Skeletal muscle cell (primary cell): Measurements from ENCODE around the gene GABBR2.

Experiments used
- DNase-seq: peaks from one replicate; pipeline ENCODE4 v3.0.0-alpha.2; 2010; ENCODE audit warnings: low read depth
- H3K4me3 ChIP-seq: 2 replicates; pipeline ENCODE4 v1.5.1; 2011; ENCODE audit warnings: low read depth, mild to moderate bottlenecking, control low read depth, low read length, moderate library complexity

GABBR2 gene

DNA sequence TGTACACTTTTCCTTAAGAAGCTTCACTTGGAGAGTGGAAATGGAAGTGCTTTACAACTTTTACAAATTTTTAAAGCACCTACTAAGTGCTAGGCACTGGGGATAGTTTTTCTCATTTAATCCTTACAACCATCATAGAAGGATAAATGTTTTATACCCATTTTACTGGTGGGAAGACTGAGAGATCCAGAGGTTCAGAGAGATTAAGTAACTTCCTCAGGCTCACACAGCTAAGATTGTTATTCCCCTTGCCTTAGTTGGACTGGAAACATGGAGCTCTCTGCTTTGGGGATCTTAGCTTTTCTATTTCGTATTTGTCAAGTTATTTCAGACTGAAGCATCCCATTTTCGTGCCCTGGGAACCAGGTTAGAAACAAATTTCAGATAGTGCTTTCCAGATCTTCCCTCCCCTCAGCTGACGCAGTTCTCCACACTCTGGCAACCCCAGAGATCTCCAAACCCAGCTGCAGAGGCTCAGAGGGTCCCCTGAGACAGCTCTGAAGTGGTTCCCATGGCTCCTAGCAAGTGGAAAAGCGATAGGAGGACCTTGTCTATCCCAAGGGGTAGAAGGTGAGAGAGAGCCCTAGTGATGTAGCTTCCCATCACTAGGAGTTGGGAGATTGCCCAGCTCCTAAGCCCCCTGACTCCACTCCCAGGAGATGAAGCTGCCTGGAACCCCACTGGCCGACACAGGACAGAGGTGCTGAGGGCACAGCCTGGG lies 16.2 kb upstream of the GABBR2 start:
- DNase-seq: no peak
- H3K4me3 ChIP-seq: no peak overlapping the region

DNA sequence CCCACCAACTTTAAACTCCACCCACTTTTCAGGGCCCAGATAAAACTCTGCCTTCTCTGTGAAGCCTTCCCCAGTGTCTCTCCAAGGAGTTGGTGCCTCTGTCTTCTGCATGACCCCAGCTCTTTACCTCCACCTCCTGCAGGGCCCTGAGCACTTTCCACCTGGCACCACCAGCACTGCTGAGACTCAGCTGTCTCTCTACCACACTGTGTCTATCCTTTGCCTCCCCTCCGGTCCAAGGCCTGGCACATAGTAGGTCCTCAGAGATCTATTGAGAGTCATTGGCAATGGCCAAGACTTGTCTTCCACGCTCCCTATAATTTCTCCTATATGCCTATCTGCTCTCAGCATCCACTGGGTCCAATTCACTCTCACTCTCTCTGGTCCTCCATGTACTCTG lies 12.9 kb upstream of the GABBR2 start:
- H3K4me3 ChIP-seq: no peak overlapping the region
- no peak for DNase-seq

DNA sequence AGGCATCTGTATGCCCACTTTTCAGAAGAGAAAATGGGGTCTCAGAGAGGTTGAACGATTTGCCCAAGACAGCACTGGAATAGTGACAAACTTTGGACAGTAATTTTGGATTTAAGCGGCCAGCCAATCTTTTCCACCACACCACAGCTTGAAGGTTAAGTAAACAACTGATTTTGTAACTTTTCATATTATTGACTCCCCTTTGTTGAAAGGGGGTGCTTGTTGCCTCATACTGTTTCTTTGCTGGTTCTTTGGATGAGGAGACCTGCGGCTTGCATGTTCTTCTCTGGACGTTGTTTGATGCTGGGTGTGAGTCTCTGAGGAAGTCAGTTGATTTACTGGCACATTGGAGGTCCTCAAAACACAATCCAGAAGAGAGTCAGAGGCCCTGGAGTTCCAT lies 11.7 kb upstream of the GABBR2 start:
- DNase-seq: no peak
- H3K4me3 ChIP-seq: no peak overlapping the region

DNA sequence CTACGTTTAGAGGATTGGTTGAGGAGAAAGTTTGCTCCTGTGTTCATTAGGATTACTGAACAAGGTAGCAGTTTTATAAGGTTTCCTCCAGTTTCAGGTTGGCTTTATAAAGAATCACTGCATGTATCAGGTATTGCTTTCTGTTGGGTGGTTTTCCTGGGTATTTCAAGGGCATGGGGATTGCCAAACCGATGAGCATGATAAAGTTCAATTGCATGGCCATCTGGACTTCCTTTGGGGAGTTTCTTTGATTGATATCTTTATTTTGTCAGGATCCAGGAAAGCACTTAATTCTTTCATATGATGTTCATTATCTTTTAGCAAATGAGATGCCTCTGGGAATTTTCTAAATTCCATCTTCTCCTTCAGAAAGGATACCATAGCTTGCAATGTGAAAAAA lies 10.3 kb upstream of the GABBR2 start:
- no peak for DNase-seq
- no peak overlapping the region for H3K4me3 ChIP-seq

DNA sequence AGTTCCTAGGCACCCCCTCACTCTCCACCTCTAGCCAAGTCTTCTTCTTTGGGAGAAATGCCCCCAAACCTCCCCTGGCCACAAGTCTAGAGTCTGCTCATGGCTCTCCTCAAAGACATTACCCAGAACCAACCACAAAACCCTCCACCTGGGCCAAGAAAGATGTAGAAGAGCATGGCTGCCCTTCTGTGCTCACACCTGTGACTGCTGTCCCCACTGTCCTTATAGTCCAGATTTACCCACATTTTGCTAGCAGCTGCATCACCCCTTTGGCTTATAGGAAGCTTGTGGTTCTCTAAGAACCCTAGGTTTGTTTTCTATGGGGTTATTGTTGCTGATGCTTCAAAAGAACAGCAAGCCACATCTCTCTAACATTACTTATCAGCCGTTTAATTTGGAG lies 6.1 kb upstream of the GABBR2 start:
- DNase-seq: no peak
- H3K4me3 ChIP-seq: no peak overlapping the region

DNA sequence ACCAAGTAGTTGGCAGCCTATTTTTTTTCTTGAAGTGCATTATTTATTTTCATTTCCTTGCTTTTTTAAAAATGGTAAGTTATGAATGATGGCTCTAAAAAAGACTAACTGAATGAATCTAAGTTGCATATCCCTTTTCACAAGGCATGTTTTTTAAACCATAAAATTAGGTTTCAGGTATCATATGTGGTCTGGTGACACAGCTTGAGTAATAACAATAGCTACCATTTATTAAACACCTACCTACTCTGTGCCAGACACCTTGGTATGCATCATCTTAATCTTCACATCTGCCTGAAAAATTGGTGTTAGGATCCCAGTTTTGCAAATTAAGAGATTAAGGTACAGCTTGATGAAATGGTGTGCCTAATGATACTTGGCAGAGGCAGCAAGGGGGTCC lies 4.3 kb upstream of the GABBR2 start:
- no peak overlapping the region for H3K4me3 ChIP-seq

DNA sequence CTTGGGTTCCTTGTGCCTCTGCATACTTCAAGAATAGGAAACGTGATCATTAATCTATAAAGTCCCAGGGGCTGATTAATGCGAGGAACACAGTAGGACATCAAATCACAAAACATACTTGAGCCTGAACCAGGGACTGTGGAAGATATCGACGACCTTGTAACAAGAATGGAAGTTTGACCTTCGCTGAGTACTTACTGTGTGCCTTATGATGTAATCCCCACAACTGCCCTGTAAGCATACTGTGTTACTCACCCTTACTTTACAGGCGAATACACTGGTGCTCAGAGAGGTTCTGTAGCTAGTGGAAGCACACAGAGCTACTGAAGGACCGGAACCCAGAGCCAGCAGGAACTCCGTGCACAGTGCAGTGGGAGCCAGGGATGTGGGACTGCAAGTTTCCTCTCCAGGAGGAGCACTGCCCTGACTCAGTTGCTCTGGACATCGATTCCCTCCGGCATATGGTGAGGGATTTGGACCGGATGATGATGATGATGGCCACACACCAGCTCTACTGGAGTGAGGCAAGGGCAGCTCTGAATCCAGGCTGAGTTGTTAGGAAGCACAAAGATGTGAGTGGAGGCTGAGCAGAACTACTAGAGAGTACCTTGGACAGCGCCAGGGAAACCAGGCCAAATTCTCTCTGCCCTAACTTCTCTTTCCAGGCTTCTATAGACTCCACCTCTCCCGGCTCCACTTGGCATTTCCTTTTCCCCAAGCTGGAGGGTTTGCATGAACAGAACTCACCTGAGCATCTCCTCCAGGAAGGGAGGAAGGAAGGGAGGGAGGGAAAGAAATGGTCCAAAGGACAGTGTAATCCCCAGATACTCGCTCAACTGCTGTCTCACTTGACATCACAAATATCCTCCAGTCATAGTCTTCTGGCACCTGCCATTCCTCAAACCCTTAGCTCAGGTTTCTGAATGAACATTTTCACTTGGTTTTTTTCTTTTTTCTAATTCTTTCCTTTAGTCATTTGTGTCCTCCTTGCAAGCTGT lies 1.5 kb upstream of the GABBR2 start:
- H3K4me3 ChIP-seq: no peak overlapping the region
- DNase-seq: peak; percentile 16

More for the DNA sequence above, 4.3 kb upstream of the GABBR2 start:
- DNase-seq: no peak

DNA sequence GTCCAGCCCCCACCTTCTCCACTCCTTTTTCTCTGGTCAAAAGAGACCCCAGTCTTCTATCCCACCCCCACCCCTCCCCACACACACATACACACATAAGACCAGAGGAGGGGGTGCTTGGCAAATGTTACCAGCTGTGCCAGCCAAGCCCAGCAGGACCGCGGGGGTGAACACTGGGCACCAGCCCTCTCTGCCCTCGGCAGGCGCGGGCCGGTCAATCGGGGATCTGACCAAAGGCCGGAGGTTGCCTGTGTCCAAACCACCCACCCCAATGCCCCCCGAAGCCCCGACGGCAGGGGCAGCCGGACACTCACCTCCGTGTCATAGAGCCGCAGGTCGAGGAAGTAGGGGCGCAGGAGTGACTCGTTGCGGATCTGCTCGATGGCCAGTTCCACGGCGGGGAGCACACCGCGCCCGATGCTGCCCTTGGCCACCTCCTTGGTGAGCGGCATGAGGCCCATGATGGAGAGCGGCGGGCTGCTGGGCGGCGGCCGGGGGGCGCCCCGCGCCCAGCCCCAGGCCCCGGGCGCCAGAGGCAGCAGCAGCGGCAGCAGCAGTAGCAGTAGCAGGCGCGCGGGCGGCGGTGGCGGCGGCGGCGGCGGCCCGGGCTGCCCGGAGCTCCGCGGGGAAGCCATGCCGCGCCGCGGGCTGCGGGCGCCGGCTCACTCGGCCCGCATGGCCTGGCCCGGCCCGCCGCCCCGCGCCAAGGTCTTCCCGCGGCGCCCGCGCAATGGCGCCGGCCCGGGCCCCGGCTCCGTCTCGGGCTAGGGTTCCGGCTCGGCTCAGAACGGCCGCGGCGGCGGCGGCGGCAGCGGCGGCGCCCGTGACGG lies 417 bp downstream of the GABBR2 start:
- no peak for DNase-seq
- H3K4me3 ChIP-seq: peak overlapping the region; percentile 47

DNA sequence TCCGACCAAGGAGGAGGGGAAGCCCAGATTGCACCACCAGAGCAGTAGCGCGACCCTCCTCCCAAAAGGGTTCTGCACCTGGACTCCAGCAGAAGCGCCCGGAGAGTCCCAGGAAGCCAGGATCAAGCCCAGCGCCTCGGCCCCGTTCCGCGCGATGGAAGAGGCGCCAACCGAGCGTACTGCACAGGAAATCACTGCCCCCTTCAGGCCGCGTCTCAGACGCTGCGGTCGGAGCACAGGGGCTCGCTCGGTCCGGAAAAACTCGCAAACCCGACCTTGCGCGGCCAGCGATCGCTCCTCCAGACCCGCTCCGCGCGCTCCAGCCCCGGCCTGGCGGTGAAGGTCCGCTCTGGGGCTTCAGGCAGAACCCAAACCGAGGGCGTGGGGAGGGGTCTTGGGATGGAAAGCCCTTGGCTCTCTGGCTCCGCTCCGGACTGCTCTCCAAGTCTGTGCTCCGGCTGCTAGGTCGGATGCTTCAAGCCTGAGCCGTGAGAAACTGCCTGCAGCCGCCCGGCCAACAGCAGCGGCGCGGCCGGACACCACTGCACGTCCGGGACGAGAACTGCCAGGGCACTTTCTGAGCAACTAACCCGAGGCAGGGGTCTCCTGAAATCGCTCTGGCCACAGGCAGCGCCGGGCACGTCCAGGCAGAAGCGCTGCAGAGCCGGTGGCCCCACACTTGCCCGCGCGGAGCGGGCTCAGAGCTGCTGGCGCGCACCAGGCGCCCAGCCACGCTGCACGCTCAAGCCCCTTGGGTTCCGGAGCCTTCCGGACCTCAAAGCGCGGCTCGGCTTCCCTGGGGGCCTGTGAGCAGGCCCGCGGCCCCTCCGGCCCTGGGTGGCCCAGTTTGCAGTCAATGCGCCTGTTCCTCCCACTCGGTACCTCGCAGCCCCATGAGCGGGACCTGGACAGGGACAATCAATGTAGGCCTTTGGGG lies 1.3 kb downstream of the GABBR2 start:
- peak; percentile 43 for DNase-seq

DNA sequence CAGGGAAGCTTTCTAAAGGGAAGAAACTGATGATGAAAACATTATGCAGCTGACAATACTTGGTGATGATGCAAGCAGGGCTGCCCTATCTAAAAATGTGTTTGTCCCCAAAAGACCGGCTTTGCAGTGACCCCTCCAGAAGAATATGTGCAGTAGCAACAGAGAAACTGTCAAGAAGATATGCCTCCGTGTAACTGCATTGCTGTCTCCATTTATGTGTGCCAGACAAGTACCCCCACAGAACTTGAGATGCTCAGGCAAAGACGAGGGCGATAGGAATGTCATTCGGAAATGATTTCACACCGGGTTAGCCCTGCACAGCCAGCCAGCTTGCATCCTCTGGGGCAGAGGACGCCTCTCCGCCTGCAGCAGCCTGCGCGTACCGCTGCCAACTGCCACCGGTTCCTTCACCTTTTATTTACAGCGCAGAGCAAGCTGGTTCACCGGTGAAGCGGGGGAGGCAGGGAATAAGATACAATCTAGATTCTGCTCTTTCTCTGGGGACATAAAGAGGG lies 2.0 kb downstream of the GABBR2 start:
- peak overlapping the region; percentile 47 for H3K4me3 ChIP-seq
- DNase-seq: peak; percentile 1

More for the DNA sequence above, 1.3 kb downstream of the GABBR2 start:
- peak overlapping the region; percentile 47 for H3K4me3 ChIP-seq

DNA sequence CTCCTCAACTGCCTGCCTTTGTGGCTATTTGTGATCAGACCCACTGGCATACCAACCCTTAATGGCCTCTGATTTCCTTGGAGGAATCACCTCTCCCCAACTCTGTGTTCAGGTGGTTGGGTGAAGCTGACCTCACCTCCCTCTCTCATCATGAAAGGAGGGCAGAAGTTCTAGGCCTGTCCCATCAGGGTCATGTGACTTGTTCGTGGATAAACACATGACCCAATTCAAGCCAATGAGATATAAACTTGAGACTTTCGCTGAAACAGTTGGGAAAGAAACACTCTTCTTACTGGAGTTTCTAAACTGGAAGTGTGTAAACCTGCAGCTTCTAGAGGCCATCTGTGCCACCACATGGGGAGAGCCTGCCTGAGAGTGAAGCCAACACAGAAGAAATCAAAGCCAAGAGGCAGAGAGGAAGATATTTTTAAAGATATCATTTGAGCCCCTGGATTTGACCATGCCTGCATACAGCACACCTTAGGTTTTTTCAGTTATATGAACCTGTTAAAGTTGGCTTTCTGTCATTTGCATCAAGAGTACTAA lies 5.8 kb downstream of the GABBR2 start:
- H3K4me3 ChIP-seq: no peak overlapping the region
- no peak for DNase-seq

DNA sequence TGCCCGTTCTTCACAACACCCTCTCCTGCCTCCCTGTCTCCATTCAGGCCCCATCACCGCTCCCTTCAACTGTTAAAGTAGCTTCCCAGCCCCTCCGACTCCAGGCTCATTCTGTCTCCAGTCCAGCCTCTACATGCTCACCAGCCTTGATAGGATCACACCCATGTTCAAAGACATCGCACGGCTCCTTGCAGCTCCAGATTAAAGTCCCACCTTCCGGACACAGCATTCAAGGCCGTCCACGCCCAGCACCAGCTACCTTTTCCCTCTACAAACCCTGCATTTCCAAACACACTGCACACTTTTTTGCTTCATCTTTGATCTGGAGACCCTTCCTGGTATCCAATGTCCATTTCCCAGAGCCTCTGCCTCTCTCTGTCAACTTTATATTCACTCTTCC lies 6.4 kb downstream of the GABBR2 start:
- DNase-seq: no peak
- H3K4me3 ChIP-seq: no peak overlapping the region

DNA sequence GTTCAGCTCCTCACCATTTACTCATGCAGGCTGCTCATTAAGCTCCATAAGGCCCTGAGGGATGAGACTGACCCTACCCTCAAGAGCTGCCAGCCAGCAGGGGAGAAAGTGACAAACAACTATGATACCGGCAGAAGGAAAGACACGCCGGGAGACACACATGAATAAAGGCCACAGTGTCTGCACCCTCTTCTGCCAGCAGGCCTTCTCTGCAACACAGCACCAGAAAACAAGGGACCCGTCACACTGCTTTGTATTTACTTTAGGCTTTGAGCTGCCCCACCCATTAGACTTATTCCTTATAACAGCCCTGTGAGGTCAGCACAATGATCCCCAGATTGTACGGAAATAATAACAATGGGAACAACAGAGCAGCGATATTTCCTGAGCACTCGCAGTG lies 7.2 kb downstream of the GABBR2 start:
- H3K4me3 ChIP-seq: no peak overlapping the region
- no peak for DNase-seq

DNA sequence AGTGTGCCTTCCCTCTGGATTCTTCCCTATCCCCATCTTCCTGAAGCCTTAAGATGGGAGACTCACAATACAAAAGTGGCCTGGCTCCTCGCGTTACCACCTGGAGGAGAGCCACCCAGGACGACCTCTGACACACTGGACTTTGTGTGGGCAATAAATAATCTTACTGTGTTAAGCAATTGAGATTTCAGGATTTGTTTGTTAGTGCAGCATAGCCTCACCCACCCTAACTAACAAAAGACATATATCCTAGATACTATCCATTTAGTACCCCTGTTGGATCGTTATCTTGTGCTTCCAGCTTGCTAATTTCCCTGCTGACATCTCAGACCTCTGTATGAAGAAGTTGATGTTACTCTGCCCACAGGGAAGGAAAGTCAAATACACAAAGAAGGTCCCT lies 7.9 kb downstream of the GABBR2 start:
- DNase-seq: no peak

DNA sequence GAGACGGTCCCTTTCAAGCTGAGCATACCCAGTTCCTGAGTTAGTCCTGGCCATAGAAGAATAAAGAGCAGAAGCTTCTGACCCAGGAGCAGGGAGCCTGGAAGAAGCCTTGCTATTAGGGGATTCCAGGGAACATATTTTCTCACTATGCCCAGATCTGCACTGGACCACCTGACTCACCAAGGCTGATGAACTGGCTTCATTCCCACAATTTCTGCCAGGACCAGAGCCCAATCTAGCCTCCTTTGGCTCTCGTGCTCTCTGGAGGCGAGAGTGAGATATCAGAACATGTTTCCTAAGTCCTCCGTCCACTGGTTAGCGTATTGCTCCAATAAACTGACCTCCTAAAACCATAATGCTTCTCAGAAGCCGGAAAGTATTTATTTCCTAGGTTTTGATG lies 9.9 kb downstream of the GABBR2 start:
- H3K4me3 ChIP-seq: no peak overlapping the region
- no peak for DNase-seq

More for the DNA sequence above, 7.9 kb downstream of the GABBR2 start:
- no peak overlapping the region for H3K4me3 ChIP-seq

DNA sequence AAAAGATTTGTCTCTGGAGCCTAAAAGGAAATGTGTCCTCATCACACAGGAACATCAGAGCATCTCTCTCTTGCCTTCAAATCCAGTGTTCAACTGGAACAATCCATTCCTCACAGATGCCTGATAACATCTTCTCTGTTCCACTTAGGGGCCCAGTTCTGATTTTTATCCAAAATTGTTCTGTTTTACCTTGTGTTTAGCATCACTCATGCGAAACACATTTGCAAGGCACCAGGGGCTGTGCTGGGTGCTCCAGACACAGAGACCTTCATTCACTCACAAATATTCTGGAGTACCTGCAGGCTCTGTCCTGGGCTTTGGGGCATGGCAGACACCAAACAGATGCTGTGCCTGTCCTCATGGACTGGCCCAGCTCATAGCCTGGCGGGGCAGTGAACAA lies 13.8 kb downstream of the GABBR2 start:
- H3K4me3 ChIP-seq: no peak overlapping the region
- no peak for DNase-seq

DNA sequence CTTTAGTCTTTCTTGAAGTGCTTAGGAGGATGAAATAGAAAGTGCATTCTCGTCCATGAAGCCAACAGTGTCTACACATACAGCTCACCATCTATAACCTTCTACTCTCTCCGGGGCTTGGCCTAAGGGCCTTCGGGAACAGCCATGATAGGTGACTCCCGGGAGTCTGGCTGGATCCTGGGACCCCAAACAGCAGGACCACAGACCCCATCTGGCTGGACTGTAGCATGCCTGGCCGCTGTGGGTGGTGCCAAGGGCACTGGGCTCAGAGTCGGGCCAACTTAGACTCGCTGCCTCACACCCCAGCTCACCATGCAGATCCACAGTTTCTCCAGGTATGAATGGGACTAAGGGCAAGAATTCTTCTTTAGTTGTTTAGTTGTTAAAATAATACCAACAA lies 16.3 kb downstream of the GABBR2 start:
- no peak overlapping the region for H3K4me3 ChIP-seq
- DNase-seq: no peak

DNA sequence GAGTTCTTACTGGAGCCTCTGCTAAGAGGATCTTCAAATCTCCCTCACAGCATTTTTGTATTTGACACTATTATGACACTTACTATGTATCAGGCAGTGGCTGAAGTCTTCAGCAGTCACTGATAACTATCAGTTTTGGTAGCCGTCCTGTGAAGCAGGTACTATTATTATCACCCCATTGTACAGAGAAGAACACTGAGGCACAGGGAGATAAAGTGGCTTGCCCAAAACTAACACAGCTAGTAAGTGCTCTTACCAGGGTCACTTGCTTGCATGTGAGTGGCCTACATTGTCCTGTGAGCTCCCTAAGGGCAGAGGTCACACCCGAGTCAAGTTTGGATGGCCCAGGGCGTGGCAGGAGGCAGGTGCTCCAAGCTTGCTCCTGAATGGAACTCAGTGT lies 16.8 kb downstream of the GABBR2 start:
- DNase-seq: no peak
- H3K4me3 ChIP-seq: no peak overlapping the region
